Measurements from ENCODE around the gene LRRC57. TPM values are rescaled to one million over a fixed set of nuclear protein-coding genes. Genes with fewer than 3 reads are reported as not detected.
A peak's percentile ranks its signal among the peaks of the same experiment; 100 is the strongest.

The LRRC57 gene
- total and polyA plus RNA-seq, 2 of the 13 experiments (the other 11 are each of a cell fraction or from before 2014, with no cell fraction given) = 5.8 to 14.8 TPM

GRCh38 chr15:42548249-42549031 is at the start of gene LRRC57, which contains the start of gene HAUS2 (continued):
- no peak for TF ChIP-seq NFAT5 (CRISPR knock-in tag; IDR thresholded peaks at IDR 0.05)
- no peak for TF ChIP-seq ZBTB8A (CRISPR knock-in tag; IDR thresholded peaks at IDR 0.05; ENCODE audit: borderline replicate concordance, low read depth)
- no peak for TF ChIP-seq ZNF382 (CRISPR knock-in tag; IDR thresholded peaks at IDR 0.05; ENCODE audit: borderline replicate concordance)
- TF ChIP-seq ZNF788 (CRISPR knock-in tag; IDR thresholded peaks at IDR 0.05; ENCODE audit: borderline replicate concordance) = peak; percentile 94
- TF ChIP-seq GLI4 (CRISPR knock-in tag; IDR thresholded peaks at IDR 0.05; ENCODE audit: borderline replicate concordance) = 0 out of 2 replicates have a peak, but pooled peaks have one; percentile 37
- TF ChIP-seq ZNF12 (CRISPR knock-in tag; IDR thresholded peaks at IDR 0.05) = 0 out of 2 replicates have a peak, but pooled peaks have one; percentile 37
- TF ChIP-seq NCOA1 (CRISPR knock-in tag; IDR thresholded peaks at IDR 0.05) = no peak
- TF ChIP-seq ETV6 (CRISPR knock-in tag; conservative IDR thresholded peaks at IDR 0.05) = no peak
- TF ChIP-seq YEATS2 (CRISPR knock-in tag; IDR thresholded peaks at IDR 0.05; ENCODE audit: borderline replicate concordance) = peak; percentile 95
- TF ChIP-seq ZBTB7B (CRISPR knock-in tag; IDR thresholded peaks at IDR 0.05) = peak; percentile 83; the same call in 1 of the 2 replicates
- TF ChIP-seq, protein P1, sequence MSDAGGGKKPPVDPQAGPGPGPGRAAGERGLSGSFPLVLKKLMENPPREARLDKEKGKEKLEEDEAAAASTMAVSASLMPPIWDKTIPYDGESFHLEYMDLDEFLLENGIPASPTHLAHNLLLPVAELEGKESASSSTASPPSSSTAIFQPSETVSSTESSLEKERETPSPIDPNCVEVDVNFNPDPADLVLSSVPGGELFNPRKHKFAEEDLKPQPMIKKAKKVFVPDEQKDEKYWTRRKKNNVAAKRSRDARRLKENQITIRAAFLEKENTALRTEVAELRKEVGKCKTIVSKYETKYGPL (CRISPR knock-in tag; IDR thresholded peaks at IDR 0.05) = no peak
- TF ChIP-seq ZNF251 (CRISPR knock-in tag; IDR thresholded peaks at IDR 0.05) = no peak
- TF ChIP-seq MAF1 (CRISPR knock-in tag; IDR thresholded peaks at IDR 0.05; ENCODE audit: borderline replicate concordance) = peak; percentile 52; the same call in 1 of the 2 replicates
- no peak for TF ChIP-seq BCLAF1 (IDR thresholded peaks at IDR 0.05)
- peak; percentile 94 for TF ChIP-seq ZSCAN31 (CRISPR knock-in tag; IDR thresholded peaks at IDR 0.05; ENCODE audit: low read depth)
- TF ChIP-seq RFXAP (CRISPR knock-in tag; IDR thresholded peaks at IDR 0.05; ENCODE audit: borderline replicate concordance) = peak; percentile 70
- TF ChIP-seq ZNF460 (CRISPR knock-in tag; IDR thresholded peaks at IDR 0.05; ENCODE audit: borderline replicate concordance) = no peak

All from HepG2 (cell line).